Naive thymus-derived CD4-positive, alpha-beta T cell (primary cell): Measurements from ENCODE around the gene ZNRD2. TPM values are rescaled to one million over a fixed set of nuclear protein-coding genes. Genes with fewer than 3 reads are reported as not detected.

ENCODE experiments used
- ATAC-seq: fragments of 150-1000 bp; cut with Tn5 transposase; 2 replicates; pipeline ENCODE4 v1.10.0; 2021; ENCODE audit warnings: mild to moderate bottlenecking, moderate library complexity
- CTCF ChIA-PET: fragments of 350-600 bp; sonication (Branson Sonifier 250); formaldehyde crosslinking; loops from one replicate; lab custom pipeline; 2021; ENCODE audit warnings: antibody characterized with exemption; lab: Charles Lee
- POLR2A ChIA-PET: fragments of 350-600 bp; sonication (Branson Sonifier 250); formaldehyde crosslinking; loops from one replicate; lab custom pipeline; 2021; ENCODE audit warnings: antibody characterized with exemption, inconsistent platforms; lab: Charles Lee
- DNase-seq, 9 donors: peaks; one replicate each; pipeline versions ENCODE4 v3.0.0 to v3.0.0-alpha.2; 2020 to 2022; ENCODE audit warnings: mixed read lengths in 1 of 9
- H3K27ac ChIP-seq: one replicate; pipeline ENCODE4 v1.7.0; 2013; ENCODE audit warnings: mild to moderate bottlenecking, low read depth, low read length, moderate library complexity
- H3K27me3 ChIP-seq, 2 donors: one replicate each; pipeline ENCODE4 v1.7.0; 2013; ENCODE audit warnings: low read length in 2 of 2, mild to moderate bottlenecking in 2 of 2, moderate library complexity in 2 of 2; ENCODE audit not compliant: control insufficient read depth in 2 of 2, insufficient read depth in 2 of 2
- H3K36me3 ChIP-seq, 3 experiments: 1 replicate in 2 of 3; 2 replicates in 1 of 3; pipeline ENCODE4 v1.7.0; 2013; ENCODE audit warnings: low read length in 3 of 3, mild to moderate bottlenecking in 3 of 3, moderate library complexity in 1 of 3; ENCODE audit not compliant: insufficient read depth in 3 of 3, control insufficient read depth in 2 of 3
- H3K4me1 ChIP-seq, 2 donors: one replicate each; pipeline ENCODE4 v1.7.0; 2013; ENCODE audit warnings: low read length in 2 of 2, mild to moderate bottlenecking in 2 of 2, moderate library complexity in 1 of 2; ENCODE audit not compliant: control insufficient read depth in 2 of 2, insufficient read depth in 2 of 2
- H3K4me3 ChIP-seq: 2 replicates; pipeline ENCODE4 v1.7.0; 2013; ENCODE audit warnings: mild to moderate bottlenecking, low read length
- H3K9me3 ChIP-seq, 3 experiments: 1 replicate in 2 of 3; 2 replicates in 1 of 3; pipeline ENCODE4 v1.7.0; 2013; ENCODE audit warnings: low read length in 3 of 3; ENCODE audit not compliant: control insufficient read depth in 2 of 3
- H3K27ac Mint-ChIP-seq, 9 donors: one replicate each; pipeline ENCODE4 v1.8.0; 2020 to 2022; ENCODE audit warnings: mixed read lengths in 9 of 9, mild to moderate bottlenecking in 8 of 9, moderate library complexity in 5 of 9, inconsistent platforms in 2 of 9
- H3K27me3 Mint-ChIP-seq, 5 donors: one replicate each; pipeline ENCODE4 v1.8.0; 2021 to 2022; ENCODE audit warnings: mixed read lengths in 5 of 5, mild to moderate bottlenecking in 1 of 5
- H3K36me3 Mint-ChIP-seq, 5 donors: one replicate each; pipeline ENCODE4 v1.8.0; 2020 to 2022; ENCODE audit warnings: mixed read lengths in 5 of 5, mild to moderate bottlenecking in 3 of 5, inconsistent platforms in 1 of 5
- H3K4me1 Mint-ChIP-seq, 7 donors: one replicate each; pipeline ENCODE4 v1.8.0; 2020 to 2022; ENCODE audit warnings: mixed read lengths in 7 of 7, mild to moderate bottlenecking in 3 of 7, inconsistent platforms in 1 of 7
- H3K4me3 Mint-ChIP-seq, 10 donors: one replicate each; pipeline ENCODE4 v1.8.0; 2020 to 2022; ENCODE audit warnings: mild to moderate bottlenecking in 10 of 10, mixed read lengths in 10 of 10, moderate library complexity in 6 of 10, inconsistent platforms in 2 of 10
- H3K9me3 Mint-ChIP-seq, 11 donors: one replicate each; pipeline ENCODE4 v1.8.0; 2020 to 2022; ENCODE audit warnings: mixed read lengths in 11 of 11, mild to moderate bottlenecking in 4 of 11, inconsistent platforms in 1 of 11, moderate library complexity in 1 of 11
- intact Hi-C, 2 donors: fragments of 100-400 bp; cut with micrococcal nuclease; formaldehyde crosslinking; loops; one replicate each; pipeline ENCODE4 v1.15.1; 2023
- polyA plus RNA-seq, 2 donors: library from polyadenylated mRNA; unstranded; fragments of 300-500 nt; fragmentation: Illumina TruSeq; gene quantifications; one replicate each; pipeline ENCODE4 v1.2.3, GENCODE V29; 2021
- total RNA-seq, 6 experiments: library from RNA in 5 of 6; stranded (reverse) in 5 of 6; gene quantifications; 1 replicate in 5 of 6; 2 replicates in 1 of 6; pipeline ENCODE4 v1.2.3 and lab custom pipeline; 2021 to 2026

ZNRD2 gene
- total and polyA plus RNA-seq, 7 experiments from 2014 or later = 29.1 to 86.0 (median 40.2) TPM

- Histone ChIP-seq H3K27me3 (no peaks in the 10 kb centered on the region), H3K36me3 (peaks cover 0 to 32% (median 9%) of the 10 kb centered on the region in 3 experiments), H3K27ac (peak overlapping the region; percentile 56), H3K4me1 (peaks cover 28 to 74% of the 10 kb centered on the region in 2 donors), H3K4me3 (no peak overlapping the region), H3K9me3 (no peaks in the 10 kb centered on the region)
- peaks cover 51 to 86% (median 78%) of the 10 kb centered on the region in 7 donors for H3K4me1 Mint-ChIP-seq
- no peak for DNase-seq
- peaks cover 0 to 2% (median 0%) of the 10 kb centered on the region in 11 donors for H3K9me3 Mint-ChIP-seq
- peak overlapping the region; percentile 71 to 93 (median 87) for H3K27ac Mint-ChIP-seq
- intact Hi-C loops = loop anchor here in 1 of 2 donors (1.0 kb wide), 1 partner anchor 18 kb away; the partner anchor contains the start of gene ZNRD2
- CTCF ChIA-PET = interaction anchor here (1.0 to 4.3 kb wide), 8 partner anchors 9 to 41 kb away, joined by 3 to 32 read pairs (median 4); partner anchors contain the start of genes EHBP1L1 and FAM89B
- peak overlapping the region; percentile 12 to 98 (median 74) for H3K4me3 Mint-ChIP-seq
- no peaks in the 10 kb centered on the region for H3K27me3 Mint-ChIP-seq
- H3K36me3 Mint-ChIP-seq = peaks cover 0 to 29% (median 18%) of the 10 kb centered on the region in 5 donors
- ATAC-seq = no peak
- POLR2A ChIA-PET = interaction anchor here (0.6 to 14.3 kb wide), 10 partner anchors 11 to 307 kb away, joined by 3 to 186 read pairs (median 8); partner anchors contain the start of genes EHBP1L1, FAM89B, LTBP3 and MALAT1
These were observed 17.8 kb upstream of the ZNRD2 start for GRCh38 chr11:65552388-65552951.

GRCh38 chr11:65553301-65554001, 16.8 kb upstream of the ZNRD2 start:
- Histone ChIP-seq H3K27me3 (no peaks in the 10 kb centered on the region), H3K4me3 (peak overlapping the region; percentile 33), H3K9me3 (no peaks in the 10 kb centered on the region), H3K27ac (peak overlapping the region; percentile 89), H3K4me1 (peaks cover 20 to 65% of the 10 kb centered on the region in 2 donors), H3K36me3 (peaks cover 0 to 23% (median 9%) of the 10 kb centered on the region in 3 experiments)
- intact Hi-C loops = loop anchor here (1.0 kb wide), 5 partner anchors 12 to 35 kb away; partner anchors contain the start of genes SCYL1 (in 1 of the 2) and ZNRD2 (in 1 of the 2)
- Mint-ChIP-seq H3K27me3 (no peaks in the 10 kb centered on the region), H3K36me3 (peaks cover 0 to 23% (median 17%) of the 10 kb centered on the region in 5 donors), H3K4me3 (peak overlapping the region; percentile 63 to 98 (median 82)), H3K27ac (peak overlapping the region in 8 of 9 donors; percentile 51 to 92 (median 76)), H3K4me1 (peaks cover 45 to 77% (median 69%) of the 10 kb centered on the region in 7 donors), H3K9me3 (peaks cover 0 to 2% (median 0%) of the 10 kb centered on the region in 11 donors)
- peak; percentile 57 to 89 (median 87) for DNase-seq
- ATAC-seq = peak; percentile 88
- ChIA-PET POLR2A (interaction anchor here (0.7 to 14.3 kb wide), 11 partner anchors 10 to 306 kb away, joined by 3 to 186 read pairs (median 7); partner anchors contain the start of genes EHBP1L1, FAM89B, KCNK7 and LTBP3), CTCF (interaction anchor here (1.1 to 4.3 kb wide), 4 partner anchors 8 to 40 kb away, joined by 3 to 32 read pairs (median 11); no protein-coding TSS in a partner anchor)

- peaks cover 42 to 71% (median 63%) of the 10 kb centered on the region in 7 donors for H3K4me1 Mint-ChIP-seq
- H3K4me3 ChIP-seq = peak overlapping the region; percentile 33
- H3K27ac ChIP-seq = peak overlapping the region; percentile 89
- peaks cover 0 to 16% (median 9%) of the 10 kb centered on the region in 3 experiments for H3K36me3 ChIP-seq
- H3K4me1 ChIP-seq = peaks cover 20 to 64% of the 10 kb centered on the region in 2 donors
- no peaks in the 10 kb centered on the region for H3K9me3 ChIP-seq
- ChIA-PET POLR2A (interaction anchor here (0.9 to 14.3 kb wide), 12 partner anchors 8 to 137 kb away, joined by 3 to 186 read pairs (median 12); partner anchors contain the start of genes EHBP1L1, FAM89B, LTBP3 and MALAT1), CTCF (interaction anchor here (1.3 to 4.3 kb wide), 3 partner anchors 13 to 40 kb away, joined by 3 to 32 read pairs (median 7); no protein-coding TSS in a partner anchor)
- peak in 1 of 9 donors; percentile 36 for DNase-seq
- H3K27me3 Mint-ChIP-seq = no peaks in the 10 kb centered on the region
- H3K36me3 Mint-ChIP-seq = peaks cover 0 to 18% (median 15%) of the 10 kb centered on the region in 5 donors
- no peak for ATAC-seq
- no peaks in the 10 kb centered on the region for H3K9me3 Mint-ChIP-seq
- peak overlapping the region; percentile 75 to 98 (median 91) for H3K4me3 Mint-ChIP-seq
- no peaks in the 10 kb centered on the region for H3K27me3 ChIP-seq
- intact Hi-C loops = no loop called here
- H3K27ac Mint-ChIP-seq = peak overlapping the region; percentile 35 to 97 (median 90)
These were observed 16.0 kb upstream of the ZNRD2 start for GRCh38 chr11:65554057-65554818.

- POLR2A ChIA-PET = interaction anchor here (1.4 to 8.0 kb wide), 4 partner anchors 8 to 17 kb away, joined by 5 to 90 read pairs (median 28); partner anchors contain the start of genes FAM89B and ZNRD2
- H3K9me3 Mint-ChIP-seq = no peaks in the 10 kb centered on the region
- CTCF ChIA-PET = interaction anchor here (0.7 to 4.3 kb wide), 4 partner anchors 10 to 149 kb away, joined by 3 to 32 read pairs (median 5); no protein-coding TSS in a partner anchor
- no peak overlapping the region for H3K4me3 ChIP-seq
- no peaks in the 10 kb centered on the region for H3K9me3 ChIP-seq
- H3K27me3 Mint-ChIP-seq = no peaks in the 10 kb centered on the region
- ATAC-seq (no peak), DNase-seq (no peak)
- peak overlapping the region; percentile 89 for H3K27ac ChIP-seq
- peaks cover 20 to 68% of the 10 kb centered on the region in 2 donors for H3K4me1 ChIP-seq
- H3K4me1 Mint-ChIP-seq = peaks cover 44 to 72% (median 66%) of the 10 kb centered on the region in 7 donors
- H3K36me3 ChIP-seq = peaks cover 0 to 16% (median 6%) of the 10 kb centered on the region in 3 experiments
- H3K36me3 Mint-ChIP-seq = peaks cover 0 to 14% (median 12%) of the 10 kb centered on the region in 5 donors
- H3K27me3 ChIP-seq = no peaks in the 10 kb centered on the region
- H3K27ac Mint-ChIP-seq = peak overlapping the region; percentile 35 to 97 (median 90)
- intact Hi-C loops = no loop called here
- H3K4me3 Mint-ChIP-seq = peak overlapping the region; percentile 75 to 98 (median 91)
These were observed 15.3 kb upstream of the ZNRD2 start for GRCh38 chr11:65554842-65555430.

DNA sequence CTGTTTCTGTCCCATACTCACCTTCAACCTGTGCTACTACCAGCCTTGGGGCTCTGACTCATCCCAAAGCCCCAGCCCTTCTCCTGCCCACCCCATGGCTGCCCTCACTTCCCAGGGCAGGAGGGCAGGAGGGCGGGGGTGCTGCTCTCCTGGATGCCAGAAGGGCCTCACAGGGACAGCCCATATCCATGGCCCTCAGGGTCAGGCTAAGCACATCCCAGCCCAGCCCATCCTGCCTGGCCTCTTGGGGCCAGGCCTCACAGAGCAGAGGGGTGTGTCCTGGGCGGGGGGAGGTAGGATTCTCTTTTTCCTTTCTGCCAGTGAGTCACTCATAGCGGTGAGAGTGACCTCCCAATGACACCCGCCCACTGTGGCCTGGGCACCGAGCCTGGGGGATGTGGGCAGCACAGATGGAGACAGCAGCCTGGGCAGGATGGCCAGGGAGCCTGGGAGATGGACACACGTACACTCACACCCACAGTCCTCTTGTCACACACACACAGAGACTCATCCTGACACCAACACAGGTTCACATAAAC, 14.5 kb upstream of the ZNRD2 start:
- peak overlapping the region; percentile 89 for H3K27ac ChIP-seq
- peak overlapping the region; percentile 35 to 97 (median 95) for H3K27ac Mint-ChIP-seq
- H3K4me1 Mint-ChIP-seq = peaks cover 52 to 80% (median 74%) of the 10 kb centered on the region in 7 donors

More for the DNA sequence above, 14.5 kb upstream of the ZNRD2 start:
- Mint-ChIP-seq H3K36me3 (peaks cover 0 to 13% (median 11%) of the 10 kb centered on the region in 5 donors), H3K27me3 (no peaks in the 10 kb centered on the region), H3K4me3 (peak overlapping the region; percentile 89 to 98 (median 94)), H3K9me3 (no peaks in the 10 kb centered on the region)
- ATAC-seq (no peak), DNase-seq (peak in 1 of 9 donors; percentile 49)
- Histone ChIP-seq H3K9me3 (no peaks in the 10 kb centered on the region), H3K4me3 (no peak overlapping the region), H3K27me3 (no peaks in the 10 kb centered on the region), H3K4me1 (peaks cover 20 to 69% of the 10 kb centered on the region in 2 donors), H3K36me3 (peaks cover 0 to 12% (median 6%) of the 10 kb centered on the region in 3 experiments)
- POLR2A ChIA-PET = interaction anchor here (1.4 to 8.0 kb wide), 4 partner anchors 9 to 16 kb away, joined by 5 to 90 read pairs (median 28); partner anchors contain the start of genes FAM89B and ZNRD2
- intact Hi-C loops = loop anchor here in 1 of 2 donors (1.0 kb wide), 1 partner anchor 10 kb away; no protein-coding TSS in a partner anchor
- CTCF ChIA-PET = interaction anchor here (0.7 to 1.5 kb wide), 4 partner anchors 9 to 150 kb away, joined by 3 to 7 read pairs (median 4); no protein-coding TSS in a partner anchor
